Cardiac fibroblast (primary cell): ENCODE data around the gene RNF8.

Experiments used
- DNase-seq, 2 donors: peaks; one replicate each; pipeline versions ENCODE4 v3.0.0 to v3.0.0-alpha.2; 2010; ENCODE audit warnings: low read depth in 2 of 2
- H3K4me3 ChIP-seq, 2 donors: replicated peaks in 1 of 2; 1 replicate in 1 of 2; 2 replicates in 1 of 2; pipeline ENCODE4 v1.5.1; 2011; ENCODE audit warnings: low read depth in 2 of 2, low read length in 2 of 2, mild to moderate bottlenecking in 2 of 2, moderate library complexity in 1 of 2
- TF ChIP-seq, protein P1 (sequence below): IDR thresholded peaks from one replicate; pipeline ENCODE4 v1.5.1; 2011; ENCODE audit warnings: low read depth, mild to moderate bottlenecking, low read length, inconsistent platforms

RNF8 gene

DNA sequence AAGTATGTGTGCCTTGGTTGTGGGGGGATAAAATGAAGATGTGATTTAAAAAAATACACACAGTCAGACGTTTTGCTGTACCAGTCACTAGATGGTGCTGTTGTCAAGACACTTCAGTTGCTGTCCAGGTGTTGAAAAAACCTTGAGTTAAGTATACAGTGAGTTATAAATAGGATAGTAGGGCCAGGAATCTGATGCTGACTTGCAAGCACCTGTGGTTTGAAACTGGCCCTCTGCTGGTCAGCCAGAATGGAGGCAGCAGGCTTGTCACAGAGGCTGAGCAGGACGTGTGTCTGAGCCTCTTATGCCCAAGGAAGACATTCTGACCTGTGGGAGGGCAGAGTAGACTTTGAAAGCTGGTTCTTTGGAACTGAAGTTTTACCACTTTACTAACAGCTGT, 27.8 kb downstream of the RNF8 start:
- H3K4me3 ChIP-seq = no peak overlapping the region
- DNase-seq = peak; percentile 67 to 72
- TF ChIP-seq, protein P1, sequence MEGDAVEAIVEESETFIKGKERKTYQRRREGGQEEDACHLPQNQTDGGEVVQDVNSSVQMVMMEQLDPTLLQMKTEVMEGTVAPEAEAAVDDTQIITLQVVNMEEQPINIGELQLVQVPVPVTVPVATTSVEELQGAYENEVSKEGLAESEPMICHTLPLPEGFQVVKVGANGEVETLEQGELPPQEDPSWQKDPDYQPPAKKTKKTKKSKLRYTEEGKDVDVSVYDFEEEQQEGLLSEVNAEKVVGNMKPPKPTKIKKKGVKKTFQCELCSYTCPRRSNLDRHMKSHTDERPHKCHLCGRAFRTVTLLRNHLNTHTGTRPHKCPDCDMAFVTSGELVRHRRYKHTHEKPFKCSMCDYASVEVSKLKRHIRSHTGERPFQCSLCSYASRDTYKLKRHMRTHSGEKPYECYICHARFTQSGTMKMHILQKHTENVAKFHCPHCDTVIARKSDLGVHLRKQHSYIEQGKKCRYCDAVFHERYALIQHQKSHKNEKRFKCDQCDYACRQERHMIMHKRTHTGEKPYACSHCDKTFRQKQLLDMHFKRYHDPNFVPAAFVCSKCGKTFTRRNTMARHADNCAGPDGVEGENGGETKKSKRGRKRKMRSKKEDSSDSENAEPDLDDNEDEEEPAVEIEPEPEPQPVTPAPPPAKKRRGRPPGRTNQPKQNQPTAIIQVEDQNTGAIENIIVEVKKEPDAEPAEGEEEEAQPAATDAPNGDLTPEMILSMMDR = peak; percentile 64

DNA sequence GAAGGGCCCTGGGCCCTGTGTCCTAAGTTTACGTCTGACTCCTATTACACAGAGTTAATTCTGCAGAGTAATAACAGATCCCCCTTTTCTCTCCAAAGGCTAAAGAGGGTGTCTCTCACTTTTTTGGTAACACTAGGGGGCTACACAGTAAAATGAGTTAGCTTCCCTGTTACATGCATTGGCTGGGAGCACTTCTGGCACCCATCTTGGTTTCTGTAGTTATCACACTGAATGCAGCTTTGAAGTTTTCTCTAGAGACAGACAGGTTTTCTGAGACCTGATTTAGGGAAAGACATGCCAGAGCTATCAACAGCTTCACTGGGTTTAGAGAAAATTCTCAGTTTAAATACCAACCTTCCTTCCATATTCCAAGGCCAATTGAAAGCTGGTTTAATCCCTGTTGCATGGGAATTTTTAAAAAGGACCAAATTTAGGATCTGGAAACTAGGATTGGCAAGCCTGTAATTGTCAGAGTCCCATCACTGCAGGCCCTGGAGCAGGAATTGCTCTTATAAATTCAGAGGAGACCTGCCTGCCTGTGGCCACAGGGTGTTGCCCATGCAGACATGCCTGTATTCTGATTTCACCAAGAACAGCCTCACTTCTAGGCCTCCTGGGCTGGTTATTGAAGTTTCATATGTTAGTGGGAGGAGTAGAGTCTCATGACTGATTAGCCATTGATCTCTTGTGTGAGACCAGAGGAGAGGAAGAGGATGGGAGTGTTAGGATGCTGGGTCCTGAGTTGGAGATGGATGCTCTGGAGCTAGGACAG, 29.4 kb downstream of the RNF8 start:
- TF ChIP-seq, protein P1 = no peak
- H3K4me3 ChIP-seq = no peak overlapping the region
- DNase-seq = no peak

DNA sequence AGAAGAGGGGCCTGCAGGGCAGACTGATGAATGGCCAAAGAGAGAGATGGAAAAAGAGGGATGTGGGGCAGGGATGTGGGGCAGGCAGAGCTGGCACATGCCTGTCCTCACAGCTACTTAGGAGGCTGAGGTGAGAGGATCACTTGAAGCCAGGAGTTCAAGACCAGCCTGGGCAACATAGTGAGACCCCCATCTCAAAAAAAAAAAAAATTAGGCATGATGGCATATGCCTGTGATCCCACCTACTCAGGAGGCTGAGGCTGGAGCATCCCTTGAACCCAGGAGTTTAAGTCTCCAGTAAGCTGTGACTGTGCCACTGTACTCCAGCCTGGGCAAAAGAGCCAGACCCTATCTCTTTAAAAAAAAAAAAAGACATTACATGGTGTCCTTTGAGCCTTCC, 34.8 kb downstream of the RNF8 start:
- no peak overlapping the region for H3K4me3 ChIP-seq
- no peak for DNase-seq
- TF ChIP-seq, protein P1 = no peak

DNA sequence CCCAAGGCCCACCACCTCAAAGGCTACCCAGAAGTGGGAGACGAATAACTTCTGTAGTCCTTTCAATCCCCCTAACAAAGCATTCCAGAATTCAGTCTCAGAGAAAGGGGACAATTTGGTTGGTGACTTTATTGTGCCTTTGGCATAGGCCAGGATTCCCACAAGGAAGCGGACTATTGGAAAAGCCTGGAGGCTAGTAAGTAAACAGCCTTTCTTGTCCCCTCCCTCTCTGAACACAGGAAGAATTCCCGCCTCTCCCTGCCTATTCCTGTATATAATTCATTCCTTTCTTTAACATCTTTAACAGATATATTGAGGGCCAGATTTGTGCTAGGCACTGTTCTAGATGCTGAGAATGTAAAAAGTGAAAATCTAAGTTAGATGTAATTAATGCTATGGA, 36.1 kb downstream of the RNF8 start:
- H3K4me3 ChIP-seq = no peak overlapping the region
- no peak for DNase-seq
- TF ChIP-seq, protein P1 = no peak

DNA sequence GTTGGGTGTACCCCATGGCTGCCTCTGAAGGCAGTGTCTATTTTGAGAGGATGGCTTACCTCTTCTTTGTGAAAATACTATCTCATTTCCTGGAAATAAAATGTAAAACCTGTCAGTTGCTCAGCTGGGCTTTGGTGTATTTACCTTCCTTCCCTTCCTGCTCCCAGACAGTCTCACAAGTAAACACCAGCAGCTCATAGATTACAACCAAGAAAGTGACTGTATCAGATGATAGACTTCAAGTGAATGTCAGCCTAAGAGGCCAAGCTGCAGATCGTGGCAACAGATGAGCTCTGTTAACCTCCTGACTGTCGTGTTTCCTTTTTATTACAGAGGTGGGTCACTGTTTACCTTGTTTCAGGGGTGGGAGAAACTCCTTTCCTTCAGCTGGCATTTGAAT, 37.3 kb downstream of the RNF8 start:
- DNase-seq = no peak
- H3K4me3 ChIP-seq = no peak overlapping the region
- TF ChIP-seq, protein P1 = no peak

DNA sequence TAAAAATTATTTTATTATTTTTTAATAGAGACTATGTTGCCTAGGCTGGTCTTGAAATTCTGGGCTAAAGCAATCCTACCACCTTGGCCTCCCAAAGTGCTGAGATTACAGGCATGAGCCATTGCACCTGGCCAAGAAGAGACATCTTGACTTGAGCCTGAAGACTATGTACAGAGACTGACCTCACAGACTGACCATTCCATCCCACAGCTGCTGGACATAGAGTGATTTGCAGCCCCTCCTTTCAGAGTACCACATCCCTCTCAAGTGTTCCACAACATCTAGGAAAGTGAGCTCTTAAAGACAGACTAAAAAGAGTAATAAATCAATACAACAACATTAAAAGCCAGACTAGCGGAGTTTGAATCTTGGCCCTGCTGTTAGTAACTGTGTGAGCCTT, 39.0 kb downstream of the RNF8 start:
- no peak for DNase-seq
- no peak overlapping the region for H3K4me3 ChIP-seq
- TF ChIP-seq, protein P1 = no peak

DNA sequence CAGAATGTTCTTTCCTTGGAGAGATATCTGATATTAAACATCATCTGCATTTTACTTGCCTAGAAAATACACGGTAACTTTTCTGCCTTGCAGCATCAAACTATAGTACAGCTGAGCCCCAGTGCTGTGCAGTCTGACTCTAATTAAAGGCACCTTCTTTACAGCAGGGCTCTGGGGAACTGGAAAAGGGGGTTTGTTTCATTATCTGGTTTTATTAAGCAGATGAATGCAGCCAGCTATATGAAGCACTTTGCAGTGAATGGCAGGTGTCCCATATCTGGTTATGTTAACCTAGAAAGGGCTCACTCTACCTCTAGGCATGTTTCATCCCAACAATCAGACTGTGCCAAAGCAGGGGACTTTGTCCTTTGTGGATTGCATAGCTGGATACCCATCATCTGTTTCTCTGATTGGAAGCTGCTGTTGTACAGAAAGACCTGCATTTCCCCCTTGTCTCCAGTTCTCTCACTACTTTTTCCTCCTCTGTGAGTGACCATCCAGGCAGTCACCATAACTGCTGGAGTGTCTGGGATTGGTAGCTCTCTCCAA, 39.7 kb downstream of the RNF8 start:
- TF ChIP-seq, protein P1 = no peak
- H3K4me3 ChIP-seq = no peak overlapping the region

More for the DNA sequence above, 39.7 kb downstream of the RNF8 start:
- no peak for DNase-seq
